GM20000 (cell line): Measurements from ENCODE around the gene KXD1.
A peak's percentile ranks its signal among the peaks of the same experiment; 100 is the strongest.

Experiments
- DNase-seq: peaks from one replicate; pipeline ENCODE4 v3.0.0; 2012; ENCODE audit warnings: low spot score
- CTCF ChIP-seq: IDR thresholded peaks from 2 replicates; pipeline ENCODE4 v1.5.1; 2012; ENCODE audit warnings: mild to moderate bottlenecking, control low read depth; ENCODE audit errors: extremely low read depth, missing control alignments

KXD1 gene

GRCh38 chr19:18543814-18544475 lies 13.7 kb upstream of the KXD1 start:
- TF ChIP-seq CTCF = peak; percentile 7
- peak; percentile 90 for DNase-seq

GRCh38 chr19:18551631-18552030 lies 6.0 kb upstream of the KXD1 start:
- TF ChIP-seq CTCF = no peak
- DNase-seq = no peak

- TF ChIP-seq CTCF = no peak
- no peak for DNase-seq
Measured at GRCh38 chr19:18558202-18558555, 509 bp downstream of the KXD1 start.

GRCh38 chr19:18558604-18559003 lies 934 bp downstream of the KXD1 start:
- no peak for DNase-seq
- no peak for TF ChIP-seq CTCF

- DNase-seq = no peak
- no peak for TF ChIP-seq CTCF
Measured at GRCh38 chr19:18559685-18560084, 2.0 kb downstream of the KXD1 start.

- TF ChIP-seq CTCF = no peak
Measured at GRCh38 chr19:18562086-18562485, 4.4 kb downstream of the KXD1 start.

GRCh38 chr19:18566953-18567352 lies 9.3 kb downstream of the KXD1 start:
- TF ChIP-seq CTCF = no peak

More at GRCh38 chr19:18562086-18562485, 4.4 kb downstream of the KXD1 start:
- no peak for DNase-seq

More at GRCh38 chr19:18566953-18567352, 9.3 kb downstream of the KXD1 start:
- DNase-seq = no peak
